DOHH2 (cell line): ENCODE results near the gene TMEM273.

ENCODE experiments used
- H3F3A ChIP-seq: fragments of 200-600 bp; sonication (generic), shearing (Covaris generic); 2 replicates; pipeline ENCODE4 v1.6.0; 2016; ENCODE audit warnings: antibody characterized with exemption, mild to moderate bottlenecking; ENCODE audit not compliant: control insufficient read depth, insufficient read depth
- H3K27ac ChIP-seq: fragments of 200-600 bp; sonication (generic); 2 replicates; pipeline ENCODE4 v1.5.1; 2014; ENCODE audit warnings: low read depth, mild to moderate bottlenecking, low read length, moderate library complexity
- H3K27me3 ChIP-seq: fragments of 200-600 bp; sonication (generic); 2 replicates; pipeline ENCODE4 v1.6.1; 2014; ENCODE audit warnings: mild to moderate bottlenecking, low read length, mixed read lengths; ENCODE audit not compliant: control insufficient read depth
- H3K36me3 ChIP-seq: fragments of 200-600 bp; sonication (generic); 2 replicates; pipeline ENCODE4 v1.6.1; 2014; ENCODE audit warnings: mild to moderate bottlenecking, low read length, moderate library complexity, mixed read lengths; ENCODE audit not compliant: control insufficient read depth
- H3K4me1 ChIP-seq: fragments of 200-600 bp; sonication (generic); 2 replicates; pipeline ENCODE4 v1.6.1; 2014; ENCODE audit warnings: mild to moderate bottlenecking, low read length, mixed read lengths; ENCODE audit not compliant: control insufficient read depth
- H3K4me2 ChIP-seq: fragments of 200-600 bp; sonication (generic); 2 replicates; pipeline ENCODE4 v1.6.0; 2014; ENCODE audit warnings: mild to moderate bottlenecking, low read length, moderate library complexity
- H3K4me3 ChIP-seq: fragments of 200-600 bp; sonication (generic); 2 replicates; pipeline ENCODE4 v1.5.1; 2014; ENCODE audit warnings: mild to moderate bottlenecking, low read length, mixed read lengths
- H3K79me2 ChIP-seq: fragments of 200-600 bp; sonication (generic); 2 replicates; pipeline ENCODE4 v1.6.1; 2014; ENCODE audit warnings: mild to moderate bottlenecking, low read length, mixed read lengths; ENCODE audit not compliant: control insufficient read depth
- H3K9me2 ChIP-seq: fragments of 200-600 bp; sonication (generic); replicated peaks from 2 replicates; pipeline ENCODE4 v1.6.1; 2014; ENCODE audit warnings: mild to moderate bottlenecking, low read length, mixed read lengths; ENCODE audit not compliant: control insufficient read depth
- H3K9me3 ChIP-seq: fragments of 200-600 bp; sonication (generic); 2 replicates; pipeline ENCODE4 v1.6.1; 2014; ENCODE audit warnings: antibody characterized with exemption, low read length, mixed read lengths; ENCODE audit not compliant: control insufficient read depth, insufficient read depth
- H4K20me1 ChIP-seq: fragments of 200-600 bp; sonication (generic); 2 replicates; pipeline ENCODE4 v1.6.0; 2014; ENCODE audit warnings: low read depth, mild to moderate bottlenecking, antibody characterized with exemption, low read length, moderate library complexity; ENCODE audit not compliant: control insufficient read depth, insufficient read depth
- EZH2phosphoT487 ChIP-seq: fragments of 200-600 bp; sonication (generic); IDR thresholded peaks from 2 replicates; pipeline ENCODE4 v1.6.1; 2017; ENCODE audit warnings: borderline replicate concordance, mild to moderate bottlenecking, antibody characterized with exemption, low read length, moderate library complexity, mixed read lengths
- TF ChIP-seq, protein P1 (sequence below): fragments of 200-600 bp; sonication (generic); IDR thresholded peaks from one replicate; pipeline ENCODE4 v1.5.1; 2014; ENCODE audit warnings: antibody characterized with exemption, mild to moderate bottlenecking, low read depth, low read length; ENCODE audit not compliant: poor library complexity, severe bottlenecking

TMEM273 gene

DNA sequence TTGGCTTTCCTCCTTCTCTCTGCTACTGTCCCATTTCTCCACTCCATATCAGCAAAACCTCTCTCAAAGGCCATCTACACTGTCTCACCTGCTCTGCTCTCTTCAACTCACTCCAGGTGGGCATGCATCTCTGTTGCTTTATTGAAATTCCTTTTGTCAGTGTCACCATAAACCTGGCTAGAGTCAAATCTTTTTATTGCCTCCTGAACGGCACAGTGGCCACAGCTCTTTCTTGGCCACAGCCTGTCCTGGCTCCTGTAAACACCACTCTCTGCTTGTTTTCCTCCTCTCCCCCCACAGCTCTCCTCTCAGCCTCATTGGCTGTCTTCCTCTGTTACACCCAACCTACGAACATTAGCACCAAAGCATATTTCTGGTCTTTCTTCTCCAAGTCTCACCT is 31.1 kb upstream of the TMEM273 start:
- no peaks in the 10 kb centered on the region for H3K79me2 ChIP-seq
- H3F3A ChIP-seq = no peaks in the 10 kb centered on the region
- H3K27ac ChIP-seq = no peak overlapping the region
- H4K20me1 ChIP-seq = no peaks in the 10 kb centered on the region
- H3K4me3 ChIP-seq = no peak overlapping the region
- H3K27me3 ChIP-seq = peaks cover 19% of the 10 kb centered on the region
- TF ChIP-seq, protein P1, sequence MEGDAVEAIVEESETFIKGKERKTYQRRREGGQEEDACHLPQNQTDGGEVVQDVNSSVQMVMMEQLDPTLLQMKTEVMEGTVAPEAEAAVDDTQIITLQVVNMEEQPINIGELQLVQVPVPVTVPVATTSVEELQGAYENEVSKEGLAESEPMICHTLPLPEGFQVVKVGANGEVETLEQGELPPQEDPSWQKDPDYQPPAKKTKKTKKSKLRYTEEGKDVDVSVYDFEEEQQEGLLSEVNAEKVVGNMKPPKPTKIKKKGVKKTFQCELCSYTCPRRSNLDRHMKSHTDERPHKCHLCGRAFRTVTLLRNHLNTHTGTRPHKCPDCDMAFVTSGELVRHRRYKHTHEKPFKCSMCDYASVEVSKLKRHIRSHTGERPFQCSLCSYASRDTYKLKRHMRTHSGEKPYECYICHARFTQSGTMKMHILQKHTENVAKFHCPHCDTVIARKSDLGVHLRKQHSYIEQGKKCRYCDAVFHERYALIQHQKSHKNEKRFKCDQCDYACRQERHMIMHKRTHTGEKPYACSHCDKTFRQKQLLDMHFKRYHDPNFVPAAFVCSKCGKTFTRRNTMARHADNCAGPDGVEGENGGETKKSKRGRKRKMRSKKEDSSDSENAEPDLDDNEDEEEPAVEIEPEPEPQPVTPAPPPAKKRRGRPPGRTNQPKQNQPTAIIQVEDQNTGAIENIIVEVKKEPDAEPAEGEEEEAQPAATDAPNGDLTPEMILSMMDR = no peak
- no peak for TF ChIP-seq EZH2phosphoT487
- H3K4me1 ChIP-seq = no peaks in the 10 kb centered on the region
- no peaks in the 10 kb centered on the region for H3K9me3 ChIP-seq
- no peaks in the 10 kb centered on the region for H3K9me2 ChIP-seq
- H3K36me3 ChIP-seq = no peaks in the 10 kb centered on the region
- no peak overlapping the region for H3K4me2 ChIP-seq

DNA sequence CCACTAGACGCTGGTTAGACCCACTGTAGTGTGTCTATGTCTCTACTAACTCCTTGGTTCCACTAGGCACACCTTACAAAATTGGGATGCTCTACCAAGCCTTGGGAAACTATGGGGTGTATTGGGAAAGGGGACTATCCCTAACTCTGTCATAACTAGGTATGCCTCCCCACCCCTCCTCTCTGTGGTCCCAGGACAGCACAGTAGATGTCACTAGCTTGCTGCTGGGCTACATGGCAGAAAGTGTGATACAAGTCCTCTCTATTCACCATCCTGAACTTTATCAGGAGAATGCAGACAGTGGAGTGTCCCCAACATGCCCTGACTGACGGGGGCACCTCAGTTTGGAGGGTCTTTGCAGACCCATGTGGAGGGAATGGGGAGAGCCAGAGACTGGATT is 30.3 kb upstream of the TMEM273 start:
- H4K20me1 ChIP-seq = no peaks in the 10 kb centered on the region
- no peaks in the 10 kb centered on the region for H3K79me2 ChIP-seq
- no peak overlapping the region for H3K27ac ChIP-seq
- H3F3A ChIP-seq = no peaks in the 10 kb centered on the region
- H3K4me2 ChIP-seq = no peak overlapping the region
- no peaks in the 10 kb centered on the region for H3K36me3 ChIP-seq
- H3K4me3 ChIP-seq = no peak overlapping the region
- peaks cover 23% of the 10 kb centered on the region for H3K27me3 ChIP-seq
- no peaks in the 10 kb centered on the region for H3K9me3 ChIP-seq
- H3K9me2 ChIP-seq = no peaks in the 10 kb centered on the region
- H3K4me1 ChIP-seq = no peaks in the 10 kb centered on the region
- TF ChIP-seq, protein P1 = no peak
- TF ChIP-seq EZH2phosphoT487 = no peak

DNA sequence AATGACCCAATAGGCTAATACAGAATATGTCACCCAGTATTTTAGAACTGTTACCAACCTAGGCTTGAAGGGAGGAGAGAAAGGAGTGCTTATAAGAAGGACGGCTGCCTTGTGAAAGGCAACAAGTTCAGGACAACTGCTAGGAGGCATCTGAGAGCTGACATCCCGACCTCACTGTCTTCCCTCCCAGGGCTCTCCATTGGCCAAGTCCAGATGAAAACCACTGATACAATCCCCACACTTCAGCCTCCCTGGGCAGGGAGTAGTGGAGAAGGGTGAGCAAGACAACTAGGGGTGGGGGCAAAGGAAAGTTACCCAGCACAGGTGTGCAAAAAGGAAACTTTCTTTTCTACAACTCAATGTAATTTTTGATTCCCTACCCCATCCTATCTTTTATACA is 29.5 kb upstream of the TMEM273 start:
- Histone ChIP-seq H3K9me3 (no peaks in the 10 kb centered on the region), H3K27ac (no peak overlapping the region), H3K4me1 (no peaks in the 10 kb centered on the region), H3K4me3 (no peak overlapping the region), H3K27me3 (peaks cover 23% of the 10 kb centered on the region), H3K4me2 (no peak overlapping the region), H3K9me2 (no peaks in the 10 kb centered on the region), H3K79me2 (no peaks in the 10 kb centered on the region), H3F3A (no peaks in the 10 kb centered on the region), H3K36me3 (no peaks in the 10 kb centered on the region), H4K20me1 (no peaks in the 10 kb centered on the region)
- no peak for TF ChIP-seq EZH2phosphoT487
- TF ChIP-seq, protein P1 = no peak

DNA sequence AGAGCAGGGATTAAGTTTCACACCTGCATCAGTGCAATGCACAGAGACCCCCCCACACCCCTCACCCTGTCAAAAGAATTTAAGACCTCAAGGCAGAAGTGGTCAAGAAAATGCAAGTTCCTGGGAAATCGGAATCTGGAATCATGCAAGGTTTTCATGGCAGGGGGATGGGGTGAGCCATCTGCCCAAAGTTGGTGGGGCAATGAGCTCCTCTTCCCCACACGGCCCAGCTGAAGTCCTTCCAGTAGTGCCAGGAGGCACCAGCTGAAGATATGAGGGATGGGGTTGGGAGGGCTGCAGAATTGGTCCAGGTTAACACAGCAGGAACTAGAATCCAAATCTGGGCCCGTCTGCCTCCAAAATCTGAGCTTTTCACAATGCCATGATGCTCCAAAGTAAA is 25.0 kb upstream of the TMEM273 start:
- no peak for TF ChIP-seq EZH2phosphoT487
- TF ChIP-seq, protein P1 = no peak
- no peak overlapping the region for H3K4me3 ChIP-seq
- H3K36me3 ChIP-seq = no peaks in the 10 kb centered on the region
- H4K20me1 ChIP-seq = no peaks in the 10 kb centered on the region
- H3K27me3 ChIP-seq = peaks cover 18% of the 10 kb centered on the region
- no peaks in the 10 kb centered on the region for H3K9me2 ChIP-seq
- no peak overlapping the region for H3K27ac ChIP-seq
- H3K4me2 ChIP-seq = no peak overlapping the region
- H3K4me1 ChIP-seq = no peaks in the 10 kb centered on the region
- H3K9me3 ChIP-seq = no peaks in the 10 kb centered on the region
- no peaks in the 10 kb centered on the region for H3F3A ChIP-seq
- no peaks in the 10 kb centered on the region for H3K79me2 ChIP-seq
